ENCODE measurements around the gene FN1. TPM values are rescaled to one million over a fixed set of nuclear protein-coding genes. Genes with fewer than 3 reads are reported as not detected.

FN1 gene
- total and polyA plus RNA-seq, 12 donors = 67.8 to 888 (median 136) TPM

DNA sequence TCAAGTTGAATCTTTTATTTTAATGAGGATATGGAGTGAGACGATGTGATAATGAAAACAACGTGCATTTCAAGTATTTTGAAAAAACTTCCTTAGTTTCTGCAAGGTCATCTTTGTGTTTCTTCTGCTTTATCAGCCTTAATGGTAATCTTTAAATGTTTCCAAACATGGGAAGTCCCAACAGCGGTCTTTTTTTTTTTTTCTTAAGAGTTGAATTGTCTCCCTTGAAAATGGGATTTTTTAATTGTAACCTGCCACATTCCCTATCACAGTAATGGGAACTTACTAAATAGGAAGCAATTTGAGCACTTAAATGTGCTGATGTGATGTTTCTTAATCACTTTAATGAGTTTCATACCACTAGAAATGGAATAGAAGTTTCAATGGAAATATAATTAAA, 78.2 kb downstream of the FN1 start:
- intact Hi-C loops (cut with DNase I) = no loop called here
- H3K27me3 ChIP-seq = no peaks in the 10 kb centered on the region
- TF ChIP-seq, protein P1, sequence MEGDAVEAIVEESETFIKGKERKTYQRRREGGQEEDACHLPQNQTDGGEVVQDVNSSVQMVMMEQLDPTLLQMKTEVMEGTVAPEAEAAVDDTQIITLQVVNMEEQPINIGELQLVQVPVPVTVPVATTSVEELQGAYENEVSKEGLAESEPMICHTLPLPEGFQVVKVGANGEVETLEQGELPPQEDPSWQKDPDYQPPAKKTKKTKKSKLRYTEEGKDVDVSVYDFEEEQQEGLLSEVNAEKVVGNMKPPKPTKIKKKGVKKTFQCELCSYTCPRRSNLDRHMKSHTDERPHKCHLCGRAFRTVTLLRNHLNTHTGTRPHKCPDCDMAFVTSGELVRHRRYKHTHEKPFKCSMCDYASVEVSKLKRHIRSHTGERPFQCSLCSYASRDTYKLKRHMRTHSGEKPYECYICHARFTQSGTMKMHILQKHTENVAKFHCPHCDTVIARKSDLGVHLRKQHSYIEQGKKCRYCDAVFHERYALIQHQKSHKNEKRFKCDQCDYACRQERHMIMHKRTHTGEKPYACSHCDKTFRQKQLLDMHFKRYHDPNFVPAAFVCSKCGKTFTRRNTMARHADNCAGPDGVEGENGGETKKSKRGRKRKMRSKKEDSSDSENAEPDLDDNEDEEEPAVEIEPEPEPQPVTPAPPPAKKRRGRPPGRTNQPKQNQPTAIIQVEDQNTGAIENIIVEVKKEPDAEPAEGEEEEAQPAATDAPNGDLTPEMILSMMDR (IDR thresholded peaks at IDR 0.05) = no peak
- no peaks in the 10 kb centered on the region for H3K9me3 ChIP-seq
- peaks cover 0 to 8% (median 0%) of the 10 kb centered on the region in 9 donors for H3K4me1 ChIP-seq
- no peak for ATAC-seq
- no peak overlapping the region for H3K4me3 ChIP-seq
- H3K36me3 ChIP-seq = peaks cover 0 to 41% (median 8%) of the 10 kb centered on the region in 9 donors
- H3K27ac ChIP-seq = no peak overlapping the region
- no peak for DNase-seq
- 65 to 69% methylated on average over 3 of the region's 3 CpGs for WGBS, 2 donors

DNA sequence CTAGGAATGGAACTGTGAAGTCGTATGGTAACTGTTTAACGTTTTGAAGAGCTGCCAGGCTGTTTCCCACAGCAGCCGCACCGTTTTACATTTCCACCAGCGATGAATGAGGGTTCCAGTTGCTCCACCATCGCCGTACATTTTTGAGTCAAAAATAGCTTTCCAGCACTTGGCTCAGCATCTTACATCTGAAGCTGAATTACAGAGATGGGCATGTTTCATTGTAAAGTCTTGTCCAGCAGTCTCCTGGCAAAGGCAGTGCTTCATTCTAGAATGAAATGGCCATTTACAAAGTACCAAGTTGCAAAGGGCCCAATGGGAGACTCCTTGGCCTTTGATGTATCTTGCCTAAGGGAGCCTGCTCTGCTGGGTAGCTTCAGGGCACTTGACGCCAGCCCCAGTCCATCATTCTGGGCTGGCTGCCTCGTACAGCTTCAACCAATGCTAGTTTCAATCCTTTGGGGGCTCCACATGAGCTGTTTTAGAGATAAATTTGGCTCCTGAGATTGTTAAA, 78.9 kb downstream of the FN1 start:
- TF ChIP-seq, protein P1 (IDR thresholded peaks at IDR 0.05) = no peak
- H3K36me3 ChIP-seq = peaks cover 0 to 34% (median 1%) of the 10 kb centered on the region in 9 donors
- intact Hi-C loops (cut with DNase I) = no loop called here
- 65 to 67% methylated on average over 9 of the region's 9 CpGs for WGBS, 2 donors
- no peak overlapping the region for H3K27ac ChIP-seq
- H3K9me3 ChIP-seq = no peaks in the 10 kb centered on the region
- ATAC-seq (no peak), DNase-seq (no peak)
- no peaks in the 10 kb centered on the region for H3K27me3 ChIP-seq
- H3K4me3 ChIP-seq = no peak overlapping the region
- peaks cover 0 to 8% (median 0%) of the 10 kb centered on the region in 9 donors for H3K4me1 ChIP-seq

DNA sequence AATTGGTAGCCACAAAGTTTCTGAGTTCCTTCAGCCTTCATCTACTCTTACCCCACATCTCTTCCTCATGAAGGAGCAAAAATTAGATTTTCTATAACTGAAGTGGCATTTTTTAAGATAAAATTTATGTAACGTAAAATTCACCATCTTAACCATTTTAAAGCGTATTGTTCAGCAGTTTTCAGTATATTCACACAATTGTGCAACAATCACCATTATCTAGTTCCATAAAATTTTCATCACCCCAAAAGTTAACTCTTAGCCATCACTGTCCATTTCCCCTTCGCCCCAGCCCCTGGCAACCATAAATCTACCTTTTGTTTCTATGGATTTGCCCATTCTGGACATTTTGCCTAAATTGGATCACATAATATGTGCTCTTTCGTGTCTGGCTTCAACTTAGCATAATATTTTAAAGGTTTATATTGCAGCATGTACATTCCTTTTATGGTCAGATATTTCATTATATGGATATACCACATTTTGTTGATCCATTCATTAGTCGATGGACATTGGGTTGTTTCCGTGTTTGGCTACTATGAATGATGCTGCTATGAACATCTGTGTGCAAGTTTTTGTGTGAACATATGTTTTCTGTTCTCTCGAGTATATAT, 79.4 kb downstream of the FN1 start:
- intact Hi-C loops (cut with DNase I) = no loop called here
- Histone ChIP-seq H3K36me3 (peaks cover 0 to 29% (median 0%) of the 10 kb centered on the region in 9 donors), H3K27me3 (no peaks in the 10 kb centered on the region), H3K9me3 (no peaks in the 10 kb centered on the region), H3K27ac (no peak overlapping the region), H3K4me3 (no peak overlapping the region), H3K4me1 (peaks cover 0 to 8% (median 0%) of the 10 kb centered on the region in 9 donors)
- TF ChIP-seq, protein P1 (IDR thresholded peaks at IDR 0.05) = no peak
- WGBS, 2 donors = 89 to 90% methylated on average over 7 of the region's 7 CpGs
- no peak for DNase-seq
- ATAC-seq = no peak

DNA sequence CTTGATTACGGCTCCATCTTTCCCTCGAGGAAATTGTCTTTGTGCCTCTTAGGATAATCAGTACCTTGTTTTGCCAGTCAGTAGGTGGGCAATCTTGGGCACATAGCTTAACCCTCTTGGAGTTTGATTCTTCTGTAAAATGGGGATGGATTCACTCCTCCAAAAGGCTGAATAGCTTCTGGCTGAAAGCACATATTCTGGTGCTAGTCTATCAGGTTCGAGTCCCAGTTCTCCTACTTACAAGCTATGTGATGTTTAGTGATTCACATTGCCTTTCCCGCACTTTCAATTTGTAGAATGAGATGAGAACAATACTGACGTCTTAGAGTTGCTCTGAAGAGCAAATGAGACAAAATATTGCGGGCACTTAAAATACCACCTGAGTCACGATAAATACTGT, 80.1 kb downstream of the FN1 start:
- WGBS, 2 donors = 93 to 94% methylated on average over 7 of the region's 7 CpGs

More for the DNA sequence above, 80.1 kb downstream of the FN1 start:
- TF ChIP-seq, protein P1 (IDR thresholded peaks at IDR 0.05) = no peak
- intact Hi-C loops (cut with DNase I) = no loop called here
- Histone ChIP-seq H3K4me1 (peaks cover 0 to 8% (median 0%) of the 10 kb centered on the region in 9 donors), H3K27ac (no peak overlapping the region), H3K36me3 (peaks cover 0 to 25% (median 0%) of the 10 kb centered on the region in 9 donors), H3K4me3 (no peak overlapping the region), H3K27me3 (no peaks in the 10 kb centered on the region), H3K9me3 (no peaks in the 10 kb centered on the region)
- ATAC-seq = no peak
- DNase-seq = no peak
